ENCODE measurements around the gene TRABD2B.
A peak's percentile ranks its signal among the peaks of the same experiment; 100 is the strongest.

The TRABD2B gene

DNA sequence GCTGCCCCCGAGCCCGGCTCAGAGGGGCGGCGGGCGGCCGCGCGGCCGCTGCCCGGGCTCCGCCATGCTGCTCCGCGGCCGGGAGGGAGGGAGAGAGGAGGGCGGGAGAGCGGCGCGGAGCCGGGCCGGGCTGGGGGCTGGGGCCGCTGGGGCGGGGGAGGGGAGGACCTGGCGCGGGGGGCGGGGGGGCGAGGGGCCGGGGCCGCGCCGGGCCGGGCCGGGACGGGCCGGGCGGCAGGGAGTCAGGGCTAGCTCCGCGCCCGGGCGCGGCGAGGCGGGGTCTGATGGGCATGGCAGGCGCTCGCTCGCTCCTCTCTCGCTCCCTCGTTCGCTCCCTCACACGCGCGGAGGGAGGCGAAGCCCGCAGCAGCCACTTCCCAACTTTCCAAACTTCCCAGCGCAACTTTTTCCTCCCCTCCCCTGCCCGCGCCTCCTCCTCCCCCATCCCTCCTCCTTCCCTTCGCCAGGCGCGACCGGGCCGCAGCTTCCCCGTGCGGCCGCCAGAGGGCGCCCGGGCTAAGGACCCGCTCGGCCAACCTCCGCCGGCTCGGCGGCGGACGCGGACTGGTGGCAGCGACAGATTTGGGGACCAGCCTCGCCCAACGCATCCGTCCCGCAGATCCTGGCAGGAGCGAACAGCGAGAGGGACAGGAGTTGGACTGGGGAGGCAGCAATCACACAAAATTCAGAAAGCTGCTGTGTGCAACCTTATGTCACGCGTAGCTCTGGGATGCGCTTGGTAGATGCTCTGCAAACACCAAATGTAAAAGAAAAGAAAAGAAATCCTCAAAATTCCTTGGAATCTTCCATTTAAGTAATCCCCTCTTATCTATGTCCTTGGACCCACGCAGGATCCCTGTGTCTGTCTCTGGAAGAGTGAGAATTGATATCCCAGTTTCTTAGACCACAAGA, at the start of gene TRABD2B:
TRABD2B (minus strand) TSS at position 97 of the 912 bp plus-strand sequence.
- DNase-seq: peak; percentile 90

DNA sequence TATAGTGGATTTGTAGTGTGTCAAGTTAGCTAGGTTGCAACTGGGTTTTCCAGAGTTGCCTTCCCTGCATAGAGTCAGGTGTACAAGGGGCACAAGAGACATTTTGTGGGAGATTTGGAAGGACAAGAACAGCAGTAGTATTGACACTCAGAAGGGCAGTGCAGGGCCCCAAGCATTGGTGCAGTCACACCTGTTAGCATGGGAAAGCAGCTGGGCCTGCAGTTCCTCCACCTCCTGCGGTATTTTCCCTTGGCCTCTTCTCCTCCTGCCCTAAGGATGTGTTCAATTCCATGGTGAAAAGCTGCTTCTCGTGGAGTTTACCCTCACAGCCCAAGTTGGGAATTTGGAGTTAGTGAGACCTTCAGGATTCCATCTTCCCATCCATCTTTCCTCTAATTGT, 47.1 kb upstream of the TRABD2B start:
- no peak for DNase-seq

DNA sequence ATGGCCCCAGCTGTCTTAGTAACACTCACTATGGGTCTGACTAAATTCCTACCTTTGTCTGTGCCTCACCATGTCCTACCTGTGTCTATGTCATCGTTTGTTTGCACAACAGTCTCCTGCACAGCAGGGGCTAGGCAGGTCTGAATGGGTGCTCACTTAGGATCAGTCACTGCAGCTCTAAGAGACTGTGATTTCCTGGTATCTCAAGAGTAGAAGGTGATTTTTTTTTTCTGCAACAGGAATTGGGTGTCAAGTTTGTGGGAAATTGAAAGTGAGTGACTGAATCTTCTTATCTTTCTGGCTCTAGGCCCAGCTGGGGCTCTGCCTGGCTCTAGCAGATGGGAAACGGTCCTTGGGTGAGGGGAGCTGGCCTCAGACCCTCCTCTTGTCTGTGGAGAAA, 46.4 kb upstream of the TRABD2B start:
- DNase-seq: no peak

DNA sequence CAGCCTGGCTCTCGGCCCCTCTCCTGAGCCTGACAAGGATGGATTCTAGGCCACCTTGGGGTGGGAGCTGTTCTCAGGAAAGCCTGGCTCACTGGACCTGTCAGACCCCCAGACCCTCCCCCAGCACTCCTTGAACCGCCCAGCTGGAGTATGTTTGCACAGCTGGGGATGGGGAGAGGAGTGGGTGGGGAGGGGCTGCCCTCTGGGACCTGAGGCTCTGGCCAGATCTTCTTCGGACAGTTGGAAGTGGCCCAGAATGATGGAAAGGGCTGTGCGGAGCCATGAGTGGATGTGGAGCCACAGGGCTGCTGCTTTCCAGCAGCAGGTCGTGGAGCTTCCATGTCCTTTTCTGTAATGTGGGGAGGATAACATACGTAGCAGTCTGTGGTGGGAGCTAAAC, 43.0 kb upstream of the TRABD2B start:
- DNase-seq: no peak

DNA sequence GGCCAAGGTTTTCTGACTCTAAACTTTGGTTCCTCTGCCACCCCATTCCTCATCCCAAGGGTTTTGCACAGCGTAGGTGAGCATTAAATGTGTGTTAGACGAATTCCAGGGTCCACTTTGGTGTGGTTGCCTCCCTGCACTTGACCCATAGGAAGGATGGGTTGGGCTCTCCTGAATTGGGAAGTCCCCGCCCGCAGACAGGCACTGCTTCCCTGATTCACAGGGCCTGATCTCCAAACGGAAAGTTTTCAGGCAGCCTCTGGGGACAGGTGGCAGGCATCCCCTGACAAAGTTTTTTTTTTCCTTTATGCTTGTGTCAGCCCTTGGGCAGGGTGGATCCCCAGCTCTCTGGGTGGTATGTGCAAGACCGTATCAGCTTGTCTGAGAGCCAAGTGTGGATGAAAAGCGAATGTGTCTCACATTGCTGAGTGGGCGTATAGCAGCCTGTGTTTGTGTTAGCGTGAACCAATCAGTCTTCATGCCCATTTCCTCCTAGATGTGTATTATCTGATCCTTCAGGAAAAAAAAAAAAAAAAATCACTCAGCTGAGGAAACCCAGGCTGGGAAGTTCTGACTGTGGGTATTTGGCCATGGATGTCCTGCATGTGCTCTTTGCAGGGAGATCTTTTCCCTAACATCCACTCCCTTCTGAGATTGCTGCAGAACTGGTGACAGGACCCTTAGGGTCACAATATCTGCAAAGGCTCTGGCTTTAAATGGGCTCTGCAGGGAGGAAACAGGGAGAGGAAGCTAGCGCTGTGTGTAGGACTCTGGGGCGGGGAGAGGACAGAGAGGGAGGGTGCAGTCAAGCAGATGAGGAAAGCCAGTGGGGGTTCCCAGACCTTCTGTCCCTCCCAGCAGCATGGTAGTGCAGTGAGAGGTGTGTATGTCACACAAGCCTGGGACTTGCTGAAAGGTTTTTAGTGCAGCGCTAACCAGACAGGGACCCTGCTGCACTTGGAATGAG, 42.2 kb upstream of the TRABD2B start:
- DNase-seq: no peak

DNA sequence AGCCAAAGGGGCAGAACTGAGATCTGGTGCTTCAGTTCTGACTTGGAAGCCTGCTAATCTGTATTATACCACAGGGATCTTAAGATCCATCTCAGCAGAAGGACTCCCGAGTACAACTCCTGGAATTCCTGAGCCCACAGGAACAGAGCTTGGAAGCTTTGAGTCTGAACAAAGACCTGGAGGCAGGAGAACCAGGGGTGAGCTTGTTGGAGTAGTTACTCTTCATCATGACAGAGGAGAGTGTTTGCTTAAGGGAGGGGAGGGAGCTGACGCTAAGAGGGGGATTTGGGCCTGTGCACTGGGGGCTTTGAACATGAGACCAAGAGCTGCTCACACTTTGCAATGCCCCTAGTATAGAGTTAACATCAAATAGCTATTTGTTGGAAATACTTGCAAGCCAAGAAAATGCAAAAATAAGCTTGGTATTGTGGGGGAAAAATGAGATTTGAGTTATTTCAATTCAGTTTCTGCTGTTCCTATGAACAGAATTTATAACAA, 41.1 kb upstream of the TRABD2B start:
- DNase-seq: peak; percentile 3

DNA sequence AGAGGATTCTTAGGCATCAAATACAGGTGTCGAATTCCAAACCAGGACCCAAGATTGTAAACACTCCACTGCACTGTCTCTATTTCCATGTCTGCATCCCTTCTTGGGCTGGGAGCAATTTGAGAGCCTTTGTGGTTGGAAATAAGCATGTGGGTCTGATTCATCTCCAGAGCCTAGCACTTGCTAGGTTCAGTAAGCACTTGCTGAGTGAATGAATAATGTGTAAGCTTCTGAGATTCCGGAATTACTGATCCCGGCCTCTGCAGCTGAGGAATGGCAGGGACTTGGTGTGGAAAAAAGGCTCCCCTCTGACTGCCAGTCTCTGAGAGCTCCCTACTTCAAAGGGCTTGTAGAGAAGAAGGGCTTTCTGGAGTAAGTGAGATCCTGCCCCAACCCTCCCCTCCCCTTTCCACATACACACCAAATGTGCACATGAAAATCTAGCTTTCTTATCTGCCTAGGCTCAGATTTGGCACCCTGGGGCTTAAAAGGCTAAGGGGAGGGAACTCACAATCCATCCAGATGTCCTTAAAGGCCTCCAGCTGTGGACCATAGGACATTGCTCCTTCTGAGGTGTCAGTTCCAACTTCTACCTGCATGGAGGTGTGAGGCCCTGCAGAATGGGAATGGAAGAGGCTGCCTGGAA, 39.6 kb upstream of the TRABD2B start:
- DNase-seq: peak; percentile 17

DNA sequence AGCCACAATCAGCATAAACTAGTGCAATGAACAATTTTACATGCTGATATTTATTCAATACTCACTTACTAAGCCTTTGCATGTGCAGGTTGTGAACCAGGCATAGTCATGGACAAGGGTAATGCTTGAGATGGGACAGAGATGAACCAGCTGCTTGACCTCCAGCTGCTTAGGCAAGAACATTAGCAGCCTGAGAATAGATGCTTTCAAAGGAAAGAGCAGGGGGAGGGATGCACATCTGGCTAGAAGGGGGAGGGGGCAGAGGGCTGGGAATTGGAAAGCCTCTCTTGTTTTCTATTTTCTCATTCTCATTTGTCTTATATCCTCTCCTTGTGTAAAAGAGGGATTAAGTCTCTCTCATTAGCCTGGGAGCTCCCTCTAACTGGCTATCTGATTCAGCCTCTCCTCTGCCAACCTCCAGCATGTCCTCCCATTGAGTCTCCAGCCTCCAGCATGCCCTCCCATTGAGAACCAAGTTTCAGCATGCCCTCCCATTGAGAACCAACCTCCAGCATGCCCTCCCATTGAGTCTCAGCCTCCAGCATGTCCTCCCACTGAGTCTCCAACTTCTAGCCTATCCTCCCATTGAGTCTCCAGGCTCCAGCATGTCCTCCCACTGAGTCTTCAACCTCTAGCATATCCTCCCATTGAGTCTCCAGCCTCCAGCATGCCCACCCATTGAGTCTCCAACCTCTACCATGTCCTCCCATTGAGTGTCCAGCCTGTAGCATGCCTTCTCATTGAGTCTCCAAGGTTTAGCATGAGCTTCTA, 38.4 kb upstream of the TRABD2B start:
- peak; percentile 53 for DNase-seq

DNA sequence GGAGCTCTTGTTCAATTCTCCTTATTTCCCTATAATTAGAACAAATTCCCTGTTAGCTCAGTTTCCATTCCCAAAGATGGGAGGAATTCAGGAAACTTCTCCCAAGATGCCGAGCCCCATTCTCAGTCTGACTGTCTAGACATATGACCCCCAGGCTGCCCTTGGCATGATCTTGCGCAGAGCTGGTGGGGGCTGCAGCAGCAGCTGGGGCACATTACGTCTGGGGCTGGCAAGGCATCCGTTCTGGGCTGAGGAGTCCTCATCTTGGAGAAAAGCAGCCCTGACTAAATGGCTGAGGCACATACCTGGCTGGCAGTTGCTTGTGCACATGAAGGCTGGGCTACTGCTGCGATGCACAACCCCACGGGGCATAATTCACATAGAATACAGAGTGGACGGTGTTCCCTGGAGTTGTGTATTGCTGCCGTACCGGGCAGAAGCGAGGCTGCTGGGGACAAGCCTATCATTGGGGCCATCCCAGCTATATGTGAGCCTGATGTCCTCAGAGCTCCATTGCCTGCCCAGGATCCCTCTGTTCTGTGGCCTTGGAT, 36.4 kb upstream of the TRABD2B start:
- DNase-seq: peak; percentile 8

DNA sequence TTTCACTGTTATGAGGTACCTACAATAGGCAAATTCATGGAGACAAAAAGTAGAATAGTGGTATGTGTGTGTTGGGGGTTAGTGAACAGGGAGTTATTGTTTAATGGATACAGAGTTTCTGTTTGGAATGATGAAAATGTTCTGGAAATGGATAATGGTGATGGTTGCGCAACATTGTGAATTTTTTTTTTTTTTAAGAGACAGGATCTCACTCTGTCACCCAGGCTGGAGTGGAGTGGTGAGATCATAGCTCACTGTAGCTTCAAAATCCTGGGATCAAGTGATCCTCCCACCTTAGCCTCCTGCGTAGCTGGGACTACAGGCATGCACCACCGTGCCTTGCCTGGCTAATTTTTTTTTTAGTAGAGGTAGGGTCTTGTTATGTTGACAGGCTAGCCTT, 34.5 kb upstream of the TRABD2B start:
- no peak for DNase-seq

DNA sequence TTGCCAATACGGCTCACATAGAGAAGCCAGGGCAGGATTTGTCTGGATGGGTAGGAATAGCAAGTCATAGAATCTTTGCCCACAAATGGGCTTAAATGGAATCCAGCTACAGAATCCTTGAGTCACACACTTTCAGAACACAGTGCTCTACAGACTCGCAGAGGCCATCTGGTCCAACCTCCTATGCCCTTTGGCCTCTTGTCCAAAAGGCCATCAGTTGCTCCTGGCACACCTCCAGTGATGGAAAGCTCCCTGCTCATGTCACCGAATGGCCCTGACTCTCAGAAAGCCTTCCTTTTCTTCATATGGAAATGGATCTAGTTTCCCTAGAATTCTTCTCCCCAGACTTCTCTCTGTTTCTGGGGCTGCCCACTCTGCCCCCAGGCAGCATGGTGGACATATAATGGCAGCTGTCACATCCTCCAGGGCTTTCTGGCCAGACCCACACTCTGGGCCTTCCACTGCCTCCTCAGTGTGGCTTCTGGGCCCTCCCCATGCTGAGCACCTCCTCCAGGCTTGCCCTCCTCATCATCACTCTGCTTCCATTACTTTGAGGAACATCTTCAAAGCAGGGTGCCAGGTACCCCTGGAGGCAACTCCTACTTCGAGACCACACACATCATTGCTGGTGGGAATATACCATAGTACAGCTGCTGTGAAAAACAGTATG, 33.6 kb upstream of the TRABD2B start:
- DNase-seq: peak; percentile 7

DNA sequence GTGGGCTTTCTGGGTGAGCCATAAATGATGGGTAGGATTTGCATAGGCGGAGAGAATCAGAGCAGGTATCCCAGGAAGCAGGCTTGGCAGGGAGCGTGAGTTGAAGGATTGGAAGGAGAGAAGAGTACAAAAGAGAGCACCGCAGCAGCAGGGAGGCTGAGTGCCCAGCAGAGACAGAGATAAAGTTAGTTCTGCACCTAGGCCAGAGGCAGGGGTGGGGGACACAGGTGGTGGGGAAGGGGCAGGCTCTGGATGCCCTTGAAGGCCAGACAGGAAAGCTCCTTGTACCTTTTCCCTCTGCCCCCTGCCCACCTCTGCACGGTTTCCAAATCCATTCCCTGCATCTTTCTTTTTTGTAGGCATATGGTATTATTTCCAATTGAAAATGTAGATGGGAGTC, 33.0 kb upstream of the TRABD2B start:
- peak; percentile 2 for DNase-seq

DNA sequence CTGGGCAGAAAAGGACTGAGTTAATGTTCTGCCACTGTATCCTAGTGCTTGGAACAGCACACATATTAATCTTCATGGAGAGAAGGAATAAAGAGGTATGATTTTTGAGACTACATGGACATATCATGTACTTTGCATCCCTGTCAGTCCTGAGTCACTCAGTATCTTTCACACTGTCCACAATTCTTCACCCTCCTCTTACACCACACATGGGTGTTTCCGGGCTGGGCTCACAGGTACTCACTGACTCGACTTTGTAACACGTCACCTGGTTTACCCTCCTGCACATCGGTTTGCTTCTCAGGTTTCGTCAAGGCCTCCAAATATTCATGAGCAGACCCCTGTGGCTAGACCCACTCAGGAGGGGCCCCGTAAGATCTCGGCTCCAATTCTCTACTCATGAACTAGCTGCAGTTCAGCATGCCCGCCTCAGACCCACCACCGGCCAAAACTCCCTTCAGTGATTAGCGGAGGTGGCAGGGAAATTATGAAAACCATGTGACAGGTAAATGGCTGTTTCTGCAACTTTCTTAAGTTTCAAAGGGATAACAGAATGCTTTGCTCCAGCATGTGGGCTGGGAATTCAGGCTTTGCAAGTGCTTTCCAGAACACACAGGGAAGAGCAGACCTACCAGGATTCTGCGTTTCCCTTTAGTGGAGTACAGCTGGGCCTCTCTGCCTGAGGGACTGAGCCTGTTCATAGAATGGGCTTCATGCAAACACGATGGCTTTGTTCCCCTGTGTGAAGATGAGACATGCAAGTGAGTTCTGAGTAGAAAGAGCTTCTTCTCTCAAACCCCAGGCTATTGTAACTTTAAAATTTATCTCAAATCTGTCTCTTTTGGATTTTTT, 31.3 kb upstream of the TRABD2B start:
- DNase-seq: peak; percentile 16

DNA sequence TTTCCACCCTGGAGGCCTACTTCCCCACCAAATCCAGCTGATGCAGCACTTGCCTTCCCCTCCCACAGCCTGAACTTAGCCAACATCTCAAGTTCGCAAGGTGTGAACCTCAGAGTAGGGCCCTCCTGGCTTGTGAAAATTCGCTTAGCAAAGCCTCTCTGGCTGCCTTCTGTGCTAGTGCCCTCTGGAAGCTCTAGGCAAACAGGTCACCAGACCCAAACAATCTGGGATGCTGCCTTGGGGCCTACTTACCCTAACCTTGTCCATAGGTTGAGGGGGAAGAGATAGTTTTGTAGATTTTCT, 30.3 kb upstream of the TRABD2B start:
- peak; percentile 1 for DNase-seq

DNA sequence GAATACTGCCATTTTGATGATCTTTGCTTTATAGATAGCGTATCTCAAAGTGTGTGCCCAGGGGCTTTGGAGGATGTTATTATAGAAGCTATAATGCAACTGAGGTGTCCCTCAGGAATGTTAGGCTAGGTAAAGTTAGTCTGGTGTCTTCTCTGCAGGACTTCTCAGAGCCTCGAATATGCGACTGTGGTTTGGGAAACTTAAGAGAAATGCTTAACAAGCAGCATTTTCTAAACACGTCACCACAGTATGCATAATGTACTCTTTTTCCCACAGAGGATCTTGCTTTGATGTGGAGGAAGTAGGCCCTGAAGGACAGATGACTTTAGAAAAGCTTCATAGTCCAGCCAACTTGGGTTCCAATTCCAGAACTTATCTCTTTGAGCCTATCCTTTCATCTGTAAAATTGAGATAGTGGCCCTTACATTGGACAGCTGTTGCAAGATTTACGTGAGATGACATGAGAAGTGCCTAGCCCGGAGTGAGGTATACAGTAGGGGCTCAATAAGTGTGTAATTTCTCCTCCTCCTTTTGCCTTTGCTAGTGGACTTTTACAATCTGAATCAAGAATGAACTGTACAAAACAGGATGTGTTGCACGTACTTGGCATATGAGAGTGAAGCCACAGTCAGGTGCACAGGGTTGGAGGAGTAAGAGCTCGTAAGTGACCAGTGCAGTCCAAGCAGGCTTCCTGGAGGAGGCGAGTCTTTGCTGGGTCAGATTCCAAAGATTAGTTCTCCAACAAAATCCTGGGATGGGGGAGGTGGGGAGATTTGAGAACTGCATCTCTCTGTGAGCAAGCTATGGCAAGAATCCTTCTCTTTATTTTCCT, 29.7 kb upstream of the TRABD2B start:
- DNase-seq: peak; percentile 5

DNA sequence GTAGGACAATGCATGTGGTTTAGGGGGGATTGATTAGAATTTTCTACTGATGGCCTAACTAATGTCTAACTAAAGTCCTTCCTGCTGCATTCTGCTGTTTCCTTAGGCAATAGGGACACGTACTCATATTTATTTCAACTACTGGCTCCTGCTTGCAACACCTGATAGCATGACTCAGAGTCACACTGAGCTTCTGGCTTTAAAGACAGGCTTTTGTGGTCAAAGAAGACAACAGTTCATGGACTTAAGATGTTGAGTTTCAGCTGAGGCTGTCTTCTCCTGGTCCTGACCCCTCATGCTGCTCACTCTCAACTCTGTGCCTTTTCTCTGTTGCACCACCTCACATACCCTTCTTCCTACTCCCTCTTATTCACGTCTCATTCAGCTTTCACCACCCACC, 29.1 kb upstream of the TRABD2B start:
- DNase-seq: peak; percentile 6

DNA sequence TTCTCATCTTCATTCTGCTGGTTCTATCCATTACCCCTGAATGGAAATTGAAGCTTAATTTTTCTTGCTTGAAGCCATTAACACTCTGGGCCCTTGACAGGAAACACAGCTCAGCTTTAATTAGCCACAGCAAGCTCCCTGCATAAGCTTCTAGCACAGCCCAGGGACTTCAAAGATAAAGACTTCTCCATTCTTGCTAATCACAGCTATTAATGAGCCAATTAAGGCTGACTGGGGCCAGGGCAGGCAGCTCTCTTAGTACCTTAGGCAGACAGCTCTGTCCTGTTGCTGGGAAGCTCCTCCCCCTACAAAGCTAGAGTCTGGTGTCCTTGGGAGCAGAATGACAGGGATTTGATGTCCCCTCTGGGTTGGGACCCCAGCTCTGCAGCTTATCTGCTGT, 27.9 kb upstream of the TRABD2B start:
- DNase-seq: peak; percentile 7

DNA sequence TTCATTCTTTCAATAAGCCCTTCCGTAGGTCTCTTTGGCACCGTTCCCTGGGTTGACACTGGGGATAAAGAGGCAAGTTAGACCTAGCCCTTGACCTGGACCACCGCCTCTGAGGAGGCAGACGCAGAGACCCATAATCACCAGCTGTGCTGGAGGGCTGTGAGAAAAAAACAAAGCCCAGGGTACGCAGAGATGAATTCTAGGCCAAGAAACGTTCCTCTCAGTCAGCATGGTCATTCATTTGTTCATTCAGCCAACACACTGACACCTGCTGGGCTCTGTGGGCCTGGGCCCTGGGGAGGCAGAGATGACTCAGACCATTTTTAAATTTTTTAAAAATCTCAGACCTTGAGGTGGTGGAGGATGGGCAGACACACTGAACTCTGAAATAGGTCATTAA, 26.3 kb upstream of the TRABD2B start:
- DNase-seq: no peak

DNA sequence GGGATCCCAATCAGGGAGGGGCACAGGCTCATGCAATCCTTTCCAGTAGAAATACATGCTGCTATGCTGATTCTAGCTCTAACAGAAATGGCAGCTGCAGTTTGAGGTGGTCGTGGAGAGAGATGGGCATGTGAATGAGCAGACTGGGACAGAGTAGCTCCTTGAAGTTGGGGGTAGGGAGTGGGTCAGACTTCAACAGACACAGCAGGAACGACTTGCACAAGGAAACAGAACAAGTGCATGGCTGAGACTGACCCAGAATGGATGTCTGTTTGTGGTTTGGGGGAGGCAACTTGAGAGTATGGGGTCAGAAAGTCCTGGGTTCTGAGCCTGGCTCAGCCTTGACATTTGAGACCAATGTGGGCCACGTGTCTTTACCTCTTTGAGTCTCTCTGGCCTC, 25.1 kb upstream of the TRABD2B start:
- DNase-seq: no peak

DNA sequence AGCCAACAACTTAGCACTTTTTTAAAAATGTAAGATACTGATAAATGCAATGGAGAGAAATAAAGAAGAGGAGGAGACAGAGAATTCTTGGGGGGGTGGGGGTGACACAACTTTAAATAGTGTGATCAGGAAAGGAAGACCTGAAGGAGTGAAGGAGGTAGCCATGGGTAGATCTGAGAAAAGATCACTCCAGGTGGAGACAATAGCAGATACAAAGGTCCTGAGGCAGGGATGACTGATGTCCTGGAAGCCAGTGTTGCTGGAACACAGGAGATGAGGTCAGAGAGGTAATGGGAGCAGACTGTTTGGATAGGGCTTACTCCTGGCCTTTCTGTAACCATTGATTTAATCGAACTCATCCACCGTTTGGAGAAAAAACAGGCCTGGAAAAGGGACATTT, 24.6 kb upstream of the TRABD2B start:
- DNase-seq: no peak

Data from femur (tissue), 1 donor.